ENCODE measurements around the gene ADGRG1. TPM values are rescaled to one million over a fixed set of nuclear protein-coding genes. Genes with fewer than 3 reads are reported as not detected.
A peak's percentile ranks its signal among the peaks of the same experiment; 100 is the strongest.

Gene ADGRG1
- 19.7 and 26.2 TPM in 2 replicates for total RNA-seq
- long read RNA-seq = 0 reads

- Mint-ChIP-seq H3K27ac (peak within 1 kb of the TSS; percentile 68), H3K27me3 (peaks cover 37% of the 10 kb centered on the region), H3K4me3 (ENCODE audit: low read depth) (no peak within 1 kb of the TSS), H3K9me3 (ENCODE audit: low read depth) (no peaks in the 10 kb centered on the region), H3K36me3 (ENCODE audit: insufficient read depth) (no peaks in the 10 kb centered on the region), H3K4me1 (ENCODE audit: low read depth) (peaks cover 10% of the 10 kb centered on the region)
- no peak for TF ChIP-seq CTCF (IDR thresholded peaks at IDR 0.05; ENCODE audit: unreplicated experiment)
- no peak for DNase-seq (ENCODE audit: low spot score, unreplicated experiment)
Observed at GRCh38 chr16:57628008-57628781, at the start of gene ADGRG1. ADGRG1 (plus strand) TSS chr16:57628630; CDS start chr16:57650288, 21,658 bp downstream.

GRCh38 chr16:57579361-57579665, 49.1 kb upstream of the ADGRG1 start:
- H3K4me3 Mint-ChIP-seq (ENCODE audit: low read depth) = no peak overlapping the region
- no peaks in the 10 kb centered on the region for H3K4me1 Mint-ChIP-seq (ENCODE audit: low read depth)
- peaks cover 14% of the 10 kb centered on the region for H3K27me3 Mint-ChIP-seq

GRCh38 chr16:57585051-57585687, 43.3 kb upstream of the ADGRG1 start:
- no peak overlapping the region for H3K27ac Mint-ChIP-seq
- H3K9me3 Mint-ChIP-seq (ENCODE audit: low read depth) = no peaks in the 10 kb centered on the region
- no peaks in the 10 kb centered on the region for H3K4me1 Mint-ChIP-seq (ENCODE audit: low read depth)
- no peak for DNase-seq (ENCODE audit: low spot score, unreplicated experiment)
- H3K36me3 Mint-ChIP-seq (ENCODE audit: insufficient read depth) = no peaks in the 10 kb centered on the region
- TF ChIP-seq CTCF (IDR thresholded peaks at IDR 0.05; ENCODE audit: unreplicated experiment) = no peak
- no peak overlapping the region for H3K4me3 Mint-ChIP-seq (ENCODE audit: low read depth)
- H3K27me3 Mint-ChIP-seq = peaks cover 14% of the 10 kb centered on the region

More at GRCh38 chr16:57579361-57579665, 49.1 kb upstream of the ADGRG1 start:
- Mint-ChIP-seq H3K9me3 (ENCODE audit: low read depth) (no peaks in the 10 kb centered on the region), H3K36me3 (ENCODE audit: insufficient read depth) (no peaks in the 10 kb centered on the region), H3K27ac (no peak overlapping the region)
- no peak for DNase-seq (ENCODE audit: low spot score, unreplicated experiment)
- TF ChIP-seq CTCF (IDR thresholded peaks at IDR 0.05; ENCODE audit: unreplicated experiment) = no peak

- Mint-ChIP-seq H3K27ac (no peak overlapping the region), H3K36me3 (ENCODE audit: insufficient read depth) (no peaks in the 10 kb centered on the region), H3K27me3 (peaks cover 25% of the 10 kb centered on the region), H3K4me1 (ENCODE audit: low read depth) (peaks cover 3% of the 10 kb centered on the region), H3K9me3 (ENCODE audit: low read depth) (no peaks in the 10 kb centered on the region), H3K4me3 (ENCODE audit: low read depth) (no peak overlapping the region)
- DNase-seq (ENCODE audit: low spot score, unreplicated experiment) = no peak
- TF ChIP-seq CTCF (IDR thresholded peaks at IDR 0.05; ENCODE audit: unreplicated experiment) = no peak
Observed at GRCh38 chr16:57588831-57589230, 39.6 kb upstream of the ADGRG1 start.

GRCh38 chr16:57589374-57589773, 39.1 kb upstream of the ADGRG1 start:
- no peak for DNase-seq (ENCODE audit: low spot score, unreplicated experiment)
- H3K27me3 Mint-ChIP-seq = peaks cover 21% of the 10 kb centered on the region
- no peak overlapping the region for H3K4me3 Mint-ChIP-seq (ENCODE audit: low read depth)
- H3K27ac Mint-ChIP-seq = no peak overlapping the region
- TF ChIP-seq CTCF (IDR thresholded peaks at IDR 0.05; ENCODE audit: unreplicated experiment) = no peak
- H3K36me3 Mint-ChIP-seq (ENCODE audit: insufficient read depth) = no peaks in the 10 kb centered on the region
- H3K4me1 Mint-ChIP-seq (ENCODE audit: low read depth) = peaks cover 3% of the 10 kb centered on the region
- no peaks in the 10 kb centered on the region for H3K9me3 Mint-ChIP-seq (ENCODE audit: low read depth)

Data from progenitor cell of endocrine pancreas (in vitro differentiated cells).